ENCODE data around the gene B3GAT1.

The B3GAT1 gene

GRCh38 chr11:134334796-134335571 is 77.1 kb downstream of the B3GAT1 start:
- DNase-seq = no peak
- TF ChIP-seq GATA1 (IDR thresholded peaks at IDR 0.05; ENCODE audit: low read depth, low read length) (no peak), POLR2A (IDR thresholded peaks at IDR 0.05; ENCODE audit: low read length) (no peak)

GRCh38 chr11:134333946-134334345 is 78.1 kb downstream of the B3GAT1 start:
- TF ChIP-seq GATA1 (IDR thresholded peaks at IDR 0.05; ENCODE audit: low read depth, low read length) (no peak), POLR2A (IDR thresholded peaks at IDR 0.05; ENCODE audit: low read length) (no peak)
- DNase-seq = no peak

- DNase-seq = no peak
- no peak for TF ChIP-seq GATA1 (IDR thresholded peaks at IDR 0.05; ENCODE audit: low read depth, low read length)
- TF ChIP-seq POLR2A (IDR thresholded peaks at IDR 0.05; ENCODE audit: low read length) = no peak
These were observed 78.7 kb downstream of the B3GAT1 start for GRCh38 chr11:134333312-134333711.

GRCh38 chr11:134332782-134333181 is 79.3 kb downstream of the B3GAT1 start:
- DNase-seq = no peak
- TF ChIP-seq POLR2A (IDR thresholded peaks at IDR 0.05; ENCODE audit: low read length) (no peak), GATA1 (IDR thresholded peaks at IDR 0.05; ENCODE audit: low read depth, low read length) (no peak)

- TF ChIP-seq GATA1 (IDR thresholded peaks at IDR 0.05; ENCODE audit: low read depth, low read length) = no peak
- TF ChIP-seq POLR2A (IDR thresholded peaks at IDR 0.05; ENCODE audit: low read length) = no peak
- no peak for DNase-seq
These were observed 79.8 kb downstream of the B3GAT1 start for GRCh38 chr11:134332189-134332631.

GRCh38 chr11:134331354-134332188 is 80.5 kb downstream of the B3GAT1 start, which contains the start of gene GLB1L2:
TSS of gene GLB1L2 (plus strand) at chr11:134331988. CDS start at chr11:134332062, 74 bp downstream.
- TF ChIP-seq GATA1 (IDR thresholded peaks at IDR 0.05; ENCODE audit: low read depth, low read length) (no peak), POLR2A (IDR thresholded peaks at IDR 0.05; ENCODE audit: low read length) (no peak)
- peak; percentile 73 to 80 for DNase-seq

- no peak for DNase-seq
- TF ChIP-seq POLR2A (IDR thresholded peaks at IDR 0.05; ENCODE audit: low read length) (no peak), GATA1 (IDR thresholded peaks at IDR 0.05; ENCODE audit: low read depth, low read length) (no peak)
These were observed 81.3 kb downstream of the B3GAT1 start for GRCh38 chr11:134330611-134331353.

Measured in erythroblast (primary cell).